Pulmonary artery endothelial cell (primary cell): ENCODE measurements around the gene ZC3H7A. TPM values are rescaled to one million over a fixed set of nuclear protein-coding genes. Genes with fewer than 3 reads are reported as not detected.

ENCODE experiments used
- DNase-seq: peaks from one replicate; pipeline ENCODE4 v3.0.0-alpha.2; 2011; ENCODE audit warnings: low read depth, low spot score
- total RNA-seq: library from RNA; depleted of rRNA; stranded (reverse); fragments of >200 nt; gene quantifications from 2 replicates; pipeline ENCODE4 v1.2.3, GENCODE V29; 2014

The ZC3H7A gene
- total RNA-seq, 1 donor from 2014 or later, result 27.6 TPM

DNA sequence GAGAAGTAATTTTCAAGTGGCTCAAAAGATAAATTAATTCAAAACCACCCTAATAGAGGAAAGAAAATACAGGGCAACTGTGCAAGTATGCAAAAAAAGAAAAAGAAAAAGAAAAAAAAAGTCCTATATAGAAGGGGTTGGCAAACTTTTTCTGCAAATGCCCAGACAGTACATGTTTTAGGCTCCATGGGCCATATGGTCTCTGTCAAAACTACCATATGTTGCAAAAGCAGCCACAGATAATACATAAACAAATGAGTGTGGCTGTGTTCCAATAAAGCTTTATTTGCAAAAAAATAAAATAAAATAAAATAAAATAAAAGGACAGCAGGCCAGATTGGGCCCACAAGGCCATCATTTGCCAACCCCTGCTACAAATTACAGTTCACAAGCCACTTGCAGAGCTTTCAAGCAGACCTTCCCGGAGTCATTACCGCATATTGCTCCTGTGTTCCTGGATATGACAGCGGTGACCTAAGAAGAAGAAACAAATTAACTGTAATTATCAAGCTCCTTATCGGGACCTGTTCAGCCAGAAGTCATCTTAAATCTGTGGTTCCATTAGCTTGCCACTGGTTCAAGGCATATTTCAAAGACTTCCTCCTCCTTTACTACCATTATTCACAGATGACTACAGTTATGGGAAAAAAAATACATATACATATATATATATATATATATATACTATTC, 15.9 kb downstream of the ZC3H7A start:
- no peak for DNase-seq

- DNase-seq, result no peak
Measured at GRCh38 chr16:11779074-11779473, 18.0 kb downstream of the ZC3H7A start.

DNA sequence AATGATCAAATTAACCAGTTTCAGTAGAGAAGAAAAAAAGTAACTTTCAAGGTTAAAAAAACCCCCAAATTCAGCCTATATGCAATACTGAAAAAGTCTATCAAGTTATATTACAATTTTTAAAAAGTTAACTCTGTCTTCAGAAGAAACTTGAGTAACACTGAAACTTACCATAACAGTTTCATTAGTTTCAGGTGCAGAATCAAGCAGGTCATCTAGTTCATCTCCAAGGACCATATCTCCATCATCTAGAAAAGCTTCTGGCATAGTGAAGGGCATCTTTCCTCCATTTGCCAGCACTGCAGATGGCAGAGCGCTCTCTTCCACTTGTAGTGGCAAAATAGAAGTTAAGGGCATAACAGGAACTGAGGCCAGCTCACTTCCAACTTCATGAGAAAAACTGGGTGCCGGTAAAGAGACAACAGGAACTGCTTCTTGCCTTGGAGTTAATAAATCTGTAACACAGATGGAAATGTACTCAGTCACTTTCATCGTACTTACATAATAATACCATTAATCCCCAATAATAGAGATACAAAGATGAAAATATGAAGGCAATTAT, 22.9 kb downstream of the ZC3H7A start:
- no peak for DNase-seq

- no peak for DNase-seq
Measured at GRCh38 chr16:11768849-11769248, 28.2 kb downstream of the ZC3H7A start.

GRCh38 chr16:11762431-11762830, 34.6 kb downstream of the ZC3H7A start:
- DNase-seq, result no peak

DNA sequence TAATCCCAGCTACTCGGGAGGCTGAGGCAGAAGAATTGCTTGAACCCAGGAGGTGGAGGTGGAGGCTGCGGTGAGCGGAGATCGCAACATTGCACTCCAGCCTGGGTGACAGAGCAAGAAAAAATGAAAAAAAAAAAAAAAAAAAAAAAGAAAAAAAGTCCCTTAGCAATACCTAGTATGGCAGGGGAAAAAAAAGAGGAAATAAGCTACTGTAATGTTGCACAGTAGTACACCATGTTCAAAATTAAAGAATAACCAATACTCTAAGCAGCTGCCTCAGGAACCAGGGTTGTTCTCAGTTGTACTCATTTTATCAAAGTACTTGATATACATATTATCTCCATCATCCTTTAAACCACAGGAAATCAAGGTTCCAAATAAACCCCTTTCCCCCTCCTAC, 37.1 kb downstream of the ZC3H7A start:
- DNase-seq, result no peak

DNA sequence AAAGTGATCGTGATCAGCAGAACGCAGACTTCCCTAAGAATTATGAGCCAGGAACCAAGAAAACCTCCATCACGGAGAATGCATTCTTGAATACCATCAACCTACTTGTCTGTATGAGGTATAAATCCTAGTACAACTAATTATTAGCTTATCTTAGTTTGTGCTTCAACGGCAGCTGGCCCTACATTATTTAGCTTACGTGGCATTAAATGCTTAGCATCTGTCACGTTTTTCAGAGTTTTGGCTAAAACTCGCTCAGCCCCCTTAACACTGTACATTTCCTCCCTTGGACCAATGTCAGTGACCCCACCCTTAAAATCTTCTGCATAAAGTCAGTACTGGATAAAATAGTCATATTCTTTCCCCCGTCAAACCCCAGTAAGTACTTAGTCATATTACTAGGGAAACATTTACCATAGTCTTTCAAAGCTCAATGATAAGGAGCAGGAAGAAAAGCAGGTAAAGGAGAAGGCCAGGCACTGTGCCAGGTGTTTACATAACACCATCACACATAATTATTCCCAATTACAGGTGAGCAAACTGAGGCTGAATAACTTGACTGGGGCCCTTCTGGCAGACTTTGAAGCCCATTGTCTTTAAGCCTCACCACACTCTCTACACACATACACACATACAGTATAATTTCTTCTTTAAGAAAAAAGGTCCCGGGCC, 37.8 kb downstream of the ZC3H7A start:
- no peak for DNase-seq

DNA sequence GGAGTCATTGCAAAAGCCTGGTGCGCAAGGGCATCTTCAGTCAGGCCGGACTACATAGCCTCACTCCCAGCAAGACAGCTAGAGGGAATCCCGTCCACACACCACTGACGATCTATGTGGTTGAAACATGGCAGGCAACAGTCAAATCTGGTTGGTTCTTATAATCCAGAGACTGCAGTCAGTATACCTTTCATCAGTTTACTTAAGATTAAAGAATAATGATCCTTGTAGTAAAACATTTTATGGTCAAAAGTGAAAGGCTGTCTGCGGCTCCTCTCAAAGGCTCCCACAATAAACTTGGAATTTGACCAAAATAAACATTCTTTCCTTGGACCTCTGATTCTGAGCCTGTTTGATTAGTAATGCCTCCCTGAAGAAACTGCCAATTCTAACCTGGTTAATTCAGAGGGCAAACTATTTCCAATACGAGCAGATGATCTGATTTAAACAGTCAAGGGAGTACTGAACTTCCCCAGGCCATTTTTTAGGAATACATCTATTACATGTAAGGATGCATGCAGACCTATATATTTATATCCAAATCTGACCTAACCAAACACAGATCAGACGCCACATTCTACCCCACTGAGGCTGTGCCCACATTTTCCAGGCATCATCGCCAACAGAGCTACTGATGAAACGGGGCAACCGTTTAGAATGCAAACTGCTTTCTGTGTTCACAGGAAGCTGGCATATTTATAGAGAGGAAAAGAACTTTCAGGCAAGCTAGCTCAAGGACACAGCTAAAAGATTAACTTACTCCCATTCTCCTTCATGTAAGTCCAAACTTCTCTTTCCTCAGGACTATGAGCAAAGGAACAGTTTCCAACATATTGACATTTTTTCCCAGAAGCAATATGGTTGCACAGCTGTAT, 39.1 kb downstream of the ZC3H7A start:
- DNase-seq, result no peak

DNA sequence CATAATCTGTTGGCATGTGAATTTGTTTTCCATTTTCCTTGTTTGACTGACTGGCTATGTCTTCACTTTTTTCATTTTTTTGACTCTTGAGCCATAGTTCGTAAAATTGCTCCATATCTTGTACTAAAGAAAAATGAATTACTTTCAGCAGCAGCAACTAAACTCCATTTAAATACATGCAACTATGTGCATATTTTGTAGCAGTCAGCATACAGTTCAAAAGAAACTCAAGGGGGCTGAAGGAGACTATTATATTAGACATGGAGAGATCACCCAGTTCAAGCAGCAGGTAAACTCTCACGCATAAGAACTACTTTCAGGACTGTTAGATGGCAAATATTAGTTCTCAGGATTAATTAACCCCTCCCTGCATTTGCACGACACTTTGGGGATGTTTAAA, 40.8 kb downstream of the ZC3H7A start:
- DNase-seq, result no peak

GRCh38 chr16:11755022-11755760, 41.9 kb downstream of the ZC3H7A start:
- DNase-seq, result no peak

DNA sequence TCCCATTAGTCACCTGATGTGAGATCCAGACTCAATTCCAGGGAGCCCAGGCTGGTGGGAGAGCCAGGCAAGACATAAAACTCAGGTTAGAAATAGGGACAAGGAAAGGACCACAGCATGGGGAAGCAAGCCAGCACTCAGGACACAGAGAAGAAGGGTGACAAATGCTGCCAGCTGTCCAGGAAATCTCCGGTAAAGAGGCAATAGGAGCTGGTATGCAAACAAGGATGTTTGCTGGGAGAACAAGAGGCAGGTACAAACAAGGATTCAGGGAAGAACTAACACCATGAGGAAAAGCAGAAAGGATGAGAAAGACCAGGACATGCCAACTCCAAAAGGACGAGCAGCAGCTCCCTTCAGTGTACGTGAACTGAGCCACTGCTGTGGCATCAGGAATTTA, 44.2 kb downstream of the ZC3H7A start:
- no peak for DNase-seq

DNA sequence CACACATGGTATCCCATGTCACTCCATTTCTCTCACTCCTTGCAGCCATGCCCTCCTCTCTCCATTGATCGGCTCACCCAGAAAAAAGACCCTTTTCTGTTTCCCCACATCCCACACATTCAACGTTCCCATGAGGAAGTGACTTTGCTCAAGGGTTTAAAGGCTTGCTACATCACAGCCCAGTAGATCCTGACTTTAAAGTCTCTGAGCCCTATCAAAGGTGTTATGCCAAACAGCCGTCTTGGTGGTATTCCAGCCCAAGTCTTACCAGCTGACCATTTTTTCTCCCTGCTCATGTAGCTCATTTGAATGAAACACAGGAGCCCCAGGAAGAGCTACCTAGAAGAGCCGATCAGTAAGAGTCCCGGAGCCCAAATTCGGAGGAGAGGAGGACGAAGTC, 47.0 kb downstream of the ZC3H7A start:
- no peak for DNase-seq

DNA sequence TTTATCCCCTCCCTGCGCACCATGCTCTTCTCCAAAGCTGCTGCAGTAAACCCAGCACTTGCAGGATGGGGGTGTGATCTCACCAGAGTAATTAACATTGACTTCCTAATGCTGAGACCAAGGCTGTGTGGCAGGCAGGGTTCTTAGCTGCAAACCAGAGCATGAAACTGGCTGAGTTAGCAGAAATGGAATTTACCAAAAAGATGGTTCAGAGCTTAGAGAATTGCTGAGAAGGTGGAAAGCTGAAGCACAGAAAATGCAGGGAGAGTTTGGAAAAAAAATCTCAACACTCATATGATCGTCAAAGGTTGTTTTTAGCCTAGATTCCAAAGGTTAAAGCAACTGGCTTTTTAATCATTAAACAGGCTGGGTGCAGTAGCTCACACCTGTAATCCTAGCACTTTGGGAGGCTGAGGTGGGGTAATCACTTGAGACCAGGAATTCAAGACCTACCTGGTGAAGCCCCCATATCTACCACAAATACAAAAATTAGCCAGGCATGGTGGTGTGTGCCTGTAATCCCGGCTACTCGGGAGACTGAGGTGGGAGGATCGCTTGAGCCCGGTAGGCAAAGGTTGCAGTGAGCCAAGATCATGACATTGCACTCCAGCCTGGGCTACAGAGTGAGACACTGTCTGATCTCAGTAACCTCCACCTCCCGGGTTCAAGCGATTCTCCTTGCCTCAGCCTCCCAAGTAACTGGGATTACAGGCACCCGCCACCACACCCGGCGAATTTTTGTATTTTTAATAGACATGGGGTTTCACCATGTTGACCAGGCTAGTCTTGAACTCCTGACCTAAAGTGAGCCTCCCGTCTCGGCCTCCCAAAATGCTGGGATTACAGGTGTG, 48.4 kb downstream of the ZC3H7A start:
- DNase-seq, result no peak

DNA sequence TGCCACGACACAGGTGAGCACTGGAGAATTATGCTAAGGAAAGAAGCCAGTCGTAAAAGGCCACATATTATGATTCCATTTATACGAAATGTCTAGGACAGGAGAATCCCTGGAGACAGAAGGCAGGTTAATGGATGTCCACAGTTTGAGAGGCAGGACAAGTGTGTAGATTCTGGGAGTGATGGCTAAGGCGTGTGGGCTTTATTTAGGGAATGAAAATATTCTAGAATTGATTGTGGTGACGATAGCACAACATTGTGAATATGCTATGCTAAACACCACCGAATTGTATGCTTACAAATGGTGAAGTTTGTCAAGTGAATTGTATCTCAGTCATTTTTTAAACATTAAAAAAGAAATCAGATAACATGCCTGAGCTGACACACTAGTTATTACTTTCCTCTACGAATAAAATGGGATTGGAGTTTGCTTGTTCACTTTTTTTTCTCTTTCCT, 49.1 kb downstream of the ZC3H7A start:
- no peak for DNase-seq

GRCh38 chr16:11744075-11744470, 53.0 kb downstream of the ZC3H7A start:
- no peak for DNase-seq

- DNase-seq, result no peak
Measured at GRCh38 chr16:11743308-11744074, 53.6 kb downstream of the ZC3H7A start.

DNA sequence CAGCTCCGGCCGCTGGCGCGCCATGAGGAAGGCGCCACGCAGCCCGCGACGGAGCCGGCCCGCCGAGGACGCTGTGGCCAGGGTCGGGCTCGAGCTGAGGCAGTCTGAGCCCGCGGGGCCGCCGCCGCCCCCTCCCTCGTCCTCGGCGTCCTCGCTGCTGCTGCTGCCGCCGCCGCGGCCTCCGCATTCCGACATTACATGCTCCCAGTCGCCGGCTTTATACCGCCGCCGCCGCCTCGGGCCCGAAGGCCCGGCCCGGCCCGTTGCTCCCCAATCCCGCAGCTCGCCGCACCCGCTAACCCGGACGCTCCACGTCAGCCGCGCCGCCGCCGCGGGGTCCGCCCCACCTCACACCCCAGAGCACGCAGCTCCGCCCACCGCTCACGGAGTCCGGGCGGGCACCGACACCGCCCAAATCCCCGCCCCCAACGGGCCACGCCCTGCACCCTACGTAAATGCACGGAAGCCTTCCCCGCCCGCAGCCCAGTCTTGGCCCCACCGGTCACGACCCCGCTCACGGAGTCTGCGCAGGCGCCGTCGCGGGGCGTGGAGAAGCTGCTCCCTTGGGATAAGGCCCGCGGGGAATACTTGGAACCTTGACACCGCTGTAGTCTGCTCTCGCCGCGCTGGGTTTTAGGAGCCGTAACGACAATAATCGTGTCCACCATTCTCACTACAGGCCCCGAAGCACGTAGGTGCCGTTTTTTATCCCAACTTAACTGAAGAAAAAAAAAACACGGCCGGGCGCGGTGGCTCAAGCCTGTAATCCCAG, 54.3 kb downstream of the ZC3H7A start, which contains the start of gene TXNDC11:
Gene TXNDC11, minus strand, starts transcription at position 322 of the 772 bp plus-strand sequence. Its CDS starts 127 bp downstream, at position 195.
- peak; percentile 91 for DNase-seq

- DNase-seq, result no peak
Measured at GRCh38 chr16:11742093-11742535, 54.9 kb downstream of the ZC3H7A start.
